Uterus (tissue), 2 donors: ENCODE measurements around the gene NELL1.
"Not testable (repeated sequence)": the region's sequence is repeated elsewhere in the genome, so short reads cannot be mapped to it uniquely, and the experiment has no call there.

ENCODE experiments used
- CTCF ChIP-seq, 4 experiments: fragments of 200-600 bp in 2 of 4; fragments of 450-650 bp in 2 of 4; sonication (generic) in 2 of 4; IDR thresholded peaks; one replicate each; pipeline ENCODE4 v1.5.1; 2016 to 2019; ENCODE audit warnings: antibody characterized with exemption in 4 of 4, mild to moderate bottlenecking in 2 of 4, moderate library complexity in 1 of 4
- POLR2A ChIP-seq, 2 donors: fragments of 450-650 bp; IDR thresholded peaks; one replicate each; pipeline ENCODE4 v1.6.1; 2016; ENCODE audit warnings: antibody characterized with exemption in 2 of 2, mild to moderate bottlenecking in 1 of 2, moderate library complexity in 1 of 2

DNA sequence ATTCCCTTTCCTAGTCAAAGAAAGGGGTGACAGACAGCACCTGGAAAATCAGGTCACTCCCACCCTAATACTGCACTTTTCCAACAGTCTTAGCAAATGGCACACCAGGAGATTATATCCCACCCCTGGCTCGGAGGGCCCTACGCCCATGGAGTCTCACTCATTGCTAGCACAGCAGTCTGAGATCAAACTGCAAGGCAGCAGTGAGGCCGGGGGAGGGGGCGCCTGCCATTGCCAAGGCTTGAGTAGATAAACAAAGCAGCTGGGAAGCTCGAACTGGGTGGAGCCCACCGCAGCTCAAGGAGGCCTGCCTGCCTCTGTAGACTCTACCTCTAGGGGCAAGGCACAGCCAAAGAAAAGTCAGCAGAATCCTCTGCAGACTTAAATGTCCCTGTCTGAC, 602.8 kb downstream of the NELL1 start:
- TF ChIP-seq CTCF, POLR2A (IDR thresholded peaks at IDR 0.05): not testable (repeated sequence)
